ENCODE results near the gene ZNF618.

Gene ZNF618

DNA sequence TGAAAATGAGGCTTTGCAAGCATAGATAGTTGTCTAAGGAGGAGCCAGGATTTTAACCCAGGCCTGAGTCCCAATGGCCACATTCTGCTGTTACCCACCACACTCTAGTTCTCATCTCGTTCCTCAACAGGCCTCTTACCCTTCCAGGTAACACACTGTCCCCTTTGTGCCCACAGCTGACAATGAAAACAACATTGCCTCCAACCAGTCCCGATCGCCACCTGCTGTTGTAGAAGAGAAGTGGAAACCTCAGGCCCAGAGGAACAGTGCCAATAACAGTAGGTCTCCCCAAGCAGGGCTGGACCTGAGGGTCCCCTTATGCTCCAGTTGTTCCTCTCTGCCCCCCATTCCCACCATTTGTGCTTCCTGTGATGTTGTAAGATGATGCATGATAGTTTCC lies 171.6 kb downstream of the ZNF618 start:
- DNase-seq, result no peak

DNA sequence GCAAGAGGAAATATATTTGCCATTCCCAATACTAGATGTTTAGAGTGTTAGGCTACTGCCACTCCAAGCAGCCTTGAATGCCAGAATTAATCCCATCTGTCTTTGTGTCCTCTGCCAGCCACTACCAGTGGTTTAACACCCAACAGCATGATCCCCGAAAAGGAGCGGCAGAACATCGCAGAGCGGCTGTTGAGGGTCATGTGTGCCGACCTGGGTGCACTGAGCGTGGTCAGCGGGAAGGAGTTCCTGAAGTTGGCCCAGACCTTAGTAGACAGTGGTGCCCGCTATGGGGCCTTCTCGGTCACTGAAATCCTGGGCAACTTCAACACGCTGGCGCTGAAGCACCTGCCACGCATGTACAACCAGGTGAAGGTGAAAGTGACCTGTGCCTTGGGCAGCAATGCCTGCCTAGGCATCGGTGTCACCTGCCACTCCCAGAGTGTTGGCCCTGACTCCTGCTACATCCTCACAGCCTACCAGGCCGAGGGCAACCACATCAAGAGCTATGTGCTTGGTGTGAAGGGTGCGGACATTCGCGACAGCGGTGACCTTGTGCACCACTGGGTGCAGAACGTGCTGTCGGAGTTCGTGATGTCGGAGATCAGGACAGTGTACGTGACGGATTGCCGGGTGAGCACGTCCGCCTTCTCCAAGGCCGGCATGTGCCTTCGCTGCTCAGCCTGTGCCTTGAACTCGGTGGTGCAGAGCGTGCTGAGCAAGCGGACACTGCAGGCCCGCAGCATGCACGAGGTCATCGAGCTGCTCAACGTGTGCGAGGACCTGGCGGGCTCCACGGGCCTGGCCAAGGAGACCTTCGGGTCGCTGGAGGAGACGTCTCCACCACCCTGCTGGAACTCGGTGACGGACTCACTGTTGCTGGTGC lies 172.7 kb downstream of the ZNF618 start:
- DNase-seq, result no peak

DNA sequence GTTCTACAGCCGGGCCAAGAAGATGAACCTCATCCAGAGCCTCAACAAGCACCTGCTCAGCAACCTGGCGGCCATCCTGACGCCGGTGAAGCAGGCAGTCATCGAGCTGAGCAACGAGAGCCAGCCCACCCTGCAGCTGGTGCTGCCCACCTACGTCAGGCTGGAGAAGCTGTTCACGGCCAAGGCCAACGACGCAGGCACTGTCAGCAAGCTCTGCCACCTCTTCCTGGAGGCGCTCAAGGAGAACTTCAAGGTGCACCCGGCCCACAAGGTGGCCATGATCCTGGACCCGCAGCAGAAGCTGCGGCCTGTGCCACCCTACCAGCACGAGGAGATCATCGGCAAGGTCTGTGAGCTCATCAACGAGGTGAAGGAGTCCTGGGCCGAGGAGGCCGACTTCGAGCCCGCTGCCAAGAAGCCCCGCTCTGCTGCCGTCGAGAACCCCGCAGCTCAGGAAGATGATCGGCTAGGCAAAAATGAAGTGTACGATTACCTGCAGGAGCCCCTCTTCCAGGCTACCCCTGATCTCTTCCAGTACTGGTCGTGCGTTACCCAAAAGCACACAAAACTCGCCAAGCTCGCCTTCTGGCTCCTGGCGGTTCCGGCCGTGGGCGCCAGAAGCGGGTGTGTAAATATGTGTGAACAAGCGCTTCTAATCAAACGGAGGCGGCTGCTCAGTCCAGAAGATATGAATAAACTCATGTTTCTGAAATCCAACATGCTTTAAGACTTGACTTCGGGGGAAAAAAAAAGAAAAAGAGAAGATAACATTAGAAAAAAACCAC lies 173.5 kb downstream of the ZNF618 start:
- no peak for DNase-seq

DNA sequence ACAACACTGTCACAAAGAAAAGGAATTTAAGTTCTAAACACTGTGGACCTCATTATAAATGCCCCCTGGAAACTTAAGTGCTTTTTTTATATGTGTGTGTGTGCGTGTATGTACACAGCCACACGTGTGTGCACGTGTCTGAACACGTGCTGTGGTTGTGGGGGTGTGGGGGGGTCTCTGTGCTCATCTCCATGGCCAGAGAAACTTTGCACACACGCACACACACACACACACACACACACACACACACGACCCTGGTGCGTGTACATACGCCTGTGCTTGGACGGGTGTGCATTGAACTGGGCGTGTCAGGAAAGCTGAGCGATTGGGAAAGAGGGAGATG lies 174.1 kb downstream of the ZNF618 start:
- no peak for DNase-seq

DNA sequence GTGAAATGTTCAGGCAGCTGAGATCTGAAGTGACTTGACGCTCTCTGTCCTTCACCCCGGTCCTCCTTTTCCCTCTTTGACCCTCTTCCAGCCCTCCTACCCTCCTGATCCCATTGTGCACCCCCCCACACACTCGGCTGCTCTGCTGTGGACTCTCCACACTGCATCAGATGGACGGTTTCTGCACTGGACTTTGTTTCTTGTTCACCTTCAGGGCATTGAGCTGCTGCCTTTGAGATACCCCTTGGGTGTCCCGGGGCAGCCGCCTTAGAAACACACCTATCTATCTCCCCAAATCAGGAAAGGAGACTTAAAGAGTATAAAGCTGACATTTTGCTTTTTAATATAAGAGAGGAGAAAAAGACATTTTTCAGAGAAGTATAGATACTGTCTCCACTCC lies 174.5 kb downstream of the ZNF618 start:
- no peak for DNase-seq

DNA sequence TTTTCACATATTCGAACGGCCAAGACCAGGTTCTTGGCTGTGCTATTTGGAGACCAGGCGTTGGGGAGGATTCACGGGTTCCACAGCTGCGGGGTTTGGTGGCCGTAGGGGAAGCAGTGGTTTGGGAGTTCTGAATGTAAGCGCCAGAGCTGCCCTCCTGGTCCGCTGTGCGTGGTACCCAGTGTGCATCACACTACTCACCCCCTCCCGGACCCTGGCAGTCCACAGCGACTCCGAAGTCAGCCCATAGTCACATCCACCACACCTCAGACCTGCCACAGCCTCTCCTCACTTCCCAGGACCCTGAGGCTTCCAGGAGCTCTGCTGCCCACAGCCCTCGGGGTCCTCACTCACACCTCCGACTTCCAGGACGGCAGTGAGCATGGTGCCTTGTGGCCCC lies 175.2 kb downstream of the ZNF618 start:
- no peak for DNase-seq

DNA sequence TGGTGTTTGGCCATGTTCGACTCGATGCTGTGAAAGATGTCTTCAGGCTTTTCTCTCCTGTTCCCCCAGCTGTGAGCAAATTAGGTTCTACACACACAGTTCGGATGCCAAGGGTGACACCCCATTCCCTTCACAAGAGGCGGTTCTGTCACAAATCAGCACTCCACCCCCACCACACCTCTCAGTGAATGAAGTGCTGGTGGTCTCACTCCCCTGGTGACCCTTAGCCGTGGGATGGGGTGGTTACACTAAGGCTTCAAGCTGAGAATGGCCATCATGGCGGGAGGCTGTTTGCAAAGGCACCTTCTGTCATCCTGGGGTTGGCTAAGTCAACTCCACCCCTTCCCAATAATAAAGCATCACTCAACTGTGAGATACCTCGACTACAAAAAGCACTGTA lies 175.6 kb downstream of the ZNF618 start:
- DNase-seq, result no peak

DNA sequence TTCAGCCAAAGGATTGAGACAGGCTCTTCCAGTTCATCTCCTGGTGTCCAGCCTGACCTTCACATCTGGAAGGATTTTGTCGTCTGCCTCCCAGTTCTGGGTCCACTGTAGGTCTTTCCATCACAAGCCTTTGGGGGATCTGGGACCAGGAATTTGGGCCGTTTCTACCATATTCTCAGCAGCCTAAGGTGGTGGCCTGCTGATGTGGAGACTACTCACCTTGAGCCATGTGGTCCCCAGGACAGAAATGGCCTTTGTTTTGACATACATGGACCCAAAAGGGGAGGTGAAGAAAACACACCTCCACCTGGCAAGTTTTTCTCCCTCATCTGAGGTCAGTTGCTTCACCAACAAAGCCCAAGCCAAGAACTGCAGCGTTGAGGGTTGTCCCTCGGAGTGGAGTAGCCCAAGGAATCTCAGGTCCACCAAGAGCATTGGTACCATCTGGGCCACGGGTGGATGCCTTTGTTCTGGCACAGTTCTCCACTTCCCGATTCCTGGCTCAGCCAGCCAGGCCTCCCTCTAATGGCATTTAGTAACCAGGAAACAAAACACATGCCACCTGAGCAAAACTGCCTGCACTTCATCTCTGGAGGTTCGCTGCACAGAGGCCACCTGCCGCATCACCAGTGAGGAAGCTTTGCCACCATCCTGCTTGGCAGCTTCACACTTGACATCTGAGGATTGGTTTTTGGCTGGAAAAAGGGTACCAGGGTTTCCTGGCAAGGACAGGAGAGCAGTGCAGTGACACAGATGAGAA lies 177.3 kb downstream of the ZNF618 start:
- DNase-seq, result no peak

DNA sequence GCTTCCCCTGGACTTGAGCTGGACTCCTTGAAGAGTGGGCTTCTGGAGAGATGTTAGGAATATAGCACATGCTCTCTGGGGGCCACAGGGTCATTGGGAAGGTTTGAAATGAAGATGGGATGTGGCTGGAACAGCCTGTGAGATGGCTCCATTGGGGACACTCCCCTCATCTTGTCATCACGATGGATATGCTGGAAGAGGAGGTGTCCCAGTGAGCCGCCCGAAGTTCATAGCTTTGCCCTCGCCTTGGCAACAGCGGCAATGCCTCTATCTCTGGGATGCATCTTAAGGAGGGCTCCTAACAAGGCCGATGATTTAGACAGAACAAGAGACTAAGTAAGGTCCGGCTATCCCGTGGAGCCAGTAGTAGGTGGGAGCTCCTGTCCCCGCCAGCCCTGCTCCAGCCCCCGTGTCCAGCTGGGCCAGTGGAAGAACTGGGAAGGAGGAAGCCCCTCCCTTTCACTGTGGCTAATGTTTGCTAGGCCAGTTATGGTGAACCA lies 178.1 kb downstream of the ZNF618 start:
- no peak for DNase-seq

DNA sequence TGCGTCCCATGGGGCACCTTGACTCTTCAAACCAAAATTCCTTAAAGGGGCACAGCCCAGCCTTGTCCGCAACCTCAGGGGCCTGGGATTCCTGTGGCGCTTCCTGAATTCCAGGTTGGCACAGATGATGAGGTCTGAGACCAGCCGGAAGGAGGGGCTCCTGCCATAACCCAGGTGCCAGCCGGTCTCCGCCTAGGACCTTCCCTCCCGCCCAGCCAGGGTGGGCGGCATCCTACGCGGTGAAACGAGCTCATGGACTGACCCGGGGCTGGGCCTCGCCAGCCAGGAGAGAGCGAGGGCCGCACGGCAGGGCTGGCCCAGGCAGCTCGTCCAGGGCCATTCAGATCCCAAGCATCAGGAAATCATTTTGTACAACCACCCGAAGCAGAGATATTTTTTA lies 179.0 kb downstream of the ZNF618 start:
- no peak for DNase-seq

DNA sequence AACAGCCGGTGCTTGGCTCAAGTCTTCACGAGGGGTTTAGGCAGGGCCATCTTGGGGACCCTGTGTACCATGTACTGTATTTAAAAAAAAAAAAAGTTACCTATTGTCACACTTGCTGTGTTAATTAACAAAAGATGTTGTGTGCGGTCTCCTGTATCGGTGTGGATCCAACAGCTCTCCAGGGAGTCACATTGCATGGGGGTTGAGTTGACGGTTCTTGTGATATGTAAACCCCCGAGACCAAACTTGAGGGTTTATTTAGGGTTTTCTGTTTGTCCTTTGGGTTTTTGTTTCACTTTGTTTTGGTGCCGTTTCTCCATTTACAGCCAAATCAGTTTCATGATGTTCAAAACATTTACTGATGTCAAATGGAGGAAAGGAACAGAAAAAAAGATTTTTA lies 179.8 kb downstream of the ZNF618 start:
- DNase-seq, result no peak

DNA sequence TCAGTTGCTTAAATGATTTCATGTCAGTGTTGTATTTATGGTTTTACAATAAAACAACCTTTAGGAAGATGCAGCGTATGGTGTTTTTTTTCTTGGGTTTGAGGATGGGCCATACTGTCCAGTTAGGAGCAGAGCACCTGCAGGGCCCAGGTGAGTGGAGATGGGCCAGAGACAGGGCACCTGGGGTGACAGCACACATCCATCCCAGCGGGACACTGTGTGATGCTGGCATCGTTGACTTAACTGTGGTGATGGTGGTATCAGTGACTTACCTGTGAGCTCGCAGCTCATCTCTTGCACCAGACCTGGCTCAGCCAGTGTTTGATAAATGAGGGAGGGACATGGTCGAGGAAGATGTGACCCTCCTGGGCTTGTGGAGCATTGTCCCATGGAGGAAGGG lies 180.4 kb downstream of the ZNF618 start:
- no peak for DNase-seq

DNA sequence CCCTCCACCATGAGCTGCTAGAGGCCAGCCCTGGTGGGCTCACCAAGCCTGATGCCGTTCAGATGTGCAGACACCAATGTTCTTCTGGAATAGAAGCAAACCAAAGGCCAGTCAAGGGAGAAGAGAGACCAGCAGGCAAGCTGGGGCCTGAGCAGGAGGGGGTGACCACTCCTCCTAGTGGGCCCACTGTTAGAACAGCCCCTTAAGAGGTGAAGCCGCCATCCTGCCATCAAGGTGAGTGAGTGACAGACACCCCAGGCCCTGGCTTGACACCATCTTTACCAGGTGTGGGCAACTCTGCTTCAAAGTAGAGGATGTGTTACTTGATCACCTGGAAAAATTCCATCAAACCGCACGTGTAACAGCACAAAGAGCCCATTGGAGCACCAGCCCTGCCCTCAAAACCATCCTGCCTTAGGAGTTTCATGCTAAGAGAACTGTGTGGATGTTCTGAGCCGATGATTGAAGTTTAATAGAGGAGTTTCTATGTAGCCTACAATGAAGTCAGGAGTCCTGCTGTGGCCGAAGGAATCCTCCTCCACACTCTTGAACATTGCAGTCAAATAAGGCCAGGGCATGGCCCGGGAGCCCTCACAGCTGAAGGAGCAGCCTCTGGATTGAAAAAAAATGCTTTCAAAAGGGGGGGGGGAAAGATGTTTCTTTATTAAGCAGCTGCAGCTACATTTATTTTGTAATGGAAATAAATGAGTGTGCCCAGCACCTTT lies 181.2 kb downstream of the ZNF618 start:
- no peak for DNase-seq

DNA sequence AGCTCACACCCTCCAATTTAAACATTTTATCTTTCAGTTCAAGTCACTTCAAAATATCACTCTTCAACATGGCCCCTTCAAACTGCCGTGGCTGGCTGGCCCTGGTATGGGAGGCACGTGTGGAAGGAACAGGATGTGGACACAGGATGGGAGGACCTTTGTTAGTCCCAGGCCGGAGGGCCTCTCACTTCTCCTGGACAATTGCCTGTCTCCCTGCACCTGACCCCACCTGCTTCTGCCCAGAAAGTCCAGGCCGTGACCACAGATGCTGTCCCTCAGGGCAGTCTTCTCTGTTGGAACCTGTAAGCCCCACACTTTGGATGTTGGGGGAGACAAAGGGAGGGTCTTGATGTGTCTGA lies 182.6 kb downstream of the ZNF618 start:
- DNase-seq, result no peak

DNA sequence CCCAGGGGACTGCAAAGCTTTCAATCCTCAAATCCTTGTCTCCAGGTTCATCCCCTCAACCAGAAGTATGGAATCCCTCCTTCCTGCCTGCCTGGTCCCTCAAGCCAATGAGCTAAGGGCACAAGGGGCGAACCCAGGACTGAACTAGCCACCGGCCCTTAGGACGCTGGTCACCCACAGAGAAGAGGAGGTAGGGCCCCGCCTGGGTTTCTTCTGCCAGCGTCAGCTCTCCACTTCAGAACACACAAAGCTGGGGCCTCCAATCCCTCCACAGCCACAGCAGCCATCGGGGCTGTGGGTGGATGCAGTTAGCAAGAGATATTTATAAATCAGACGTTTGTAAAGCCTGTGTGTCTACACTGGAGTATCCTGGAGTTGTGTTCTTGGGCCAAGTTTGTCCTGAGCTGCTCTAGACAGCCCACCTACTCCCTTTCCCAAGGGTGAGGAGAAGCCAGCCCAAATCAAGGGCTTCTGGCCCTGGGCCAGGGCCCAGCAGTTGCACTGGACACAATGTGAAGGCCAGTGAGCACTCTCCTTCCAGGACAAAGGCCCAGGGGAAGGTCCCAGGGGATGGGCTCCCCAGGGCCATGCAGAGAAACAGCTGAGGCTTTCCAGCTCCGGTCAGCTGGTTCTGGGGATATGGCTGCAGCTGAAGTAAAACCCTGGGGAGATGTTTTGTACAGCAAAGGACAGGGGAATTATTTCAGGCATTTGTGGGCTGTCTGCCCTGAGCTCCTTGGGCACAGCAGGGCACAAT lies 183.1 kb downstream of the ZNF618 start:
- no peak for DNase-seq

DNA sequence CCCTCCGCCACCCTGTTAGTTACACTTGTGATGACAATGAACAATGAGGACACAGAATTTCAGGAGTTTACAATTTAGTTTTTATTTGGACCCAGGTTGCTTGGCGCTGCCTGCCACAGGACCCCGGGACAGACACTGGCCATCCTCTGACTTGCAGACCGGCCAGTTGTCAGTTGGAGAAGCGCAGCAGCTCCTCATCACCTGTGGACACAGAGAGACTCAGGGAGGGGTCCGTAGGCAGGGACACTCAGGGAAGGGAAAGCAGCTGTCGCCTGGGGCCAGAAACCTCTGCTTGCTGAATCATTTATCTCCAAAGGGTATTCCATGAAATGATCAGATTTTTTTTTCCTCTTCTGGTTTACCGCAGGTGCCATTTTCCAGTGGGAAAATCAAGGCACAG lies 184.0 kb downstream of the ZNF618 start:
- DNase-seq, result no peak

DNA sequence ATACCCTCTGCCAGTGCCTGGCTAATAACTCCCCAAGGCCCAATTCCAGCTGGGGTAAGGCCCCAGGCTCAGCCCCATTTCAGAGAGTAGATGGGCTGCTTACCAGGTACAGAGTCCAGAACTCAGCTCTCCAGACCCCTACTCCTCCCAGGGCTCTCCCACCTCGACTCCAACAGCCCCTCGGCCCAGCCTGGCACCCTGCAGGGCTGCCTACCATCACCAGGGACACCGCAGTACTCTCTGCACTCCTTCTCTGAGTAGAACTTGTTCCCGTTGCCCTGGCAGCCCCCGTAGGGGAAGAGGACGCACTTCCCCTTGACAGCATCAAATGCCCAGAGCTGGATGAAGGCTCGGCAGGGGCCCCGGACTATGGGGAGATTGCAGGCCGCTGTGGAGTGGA lies 184.6 kb downstream of the ZNF618 start:
- no peak for DNase-seq

DNA sequence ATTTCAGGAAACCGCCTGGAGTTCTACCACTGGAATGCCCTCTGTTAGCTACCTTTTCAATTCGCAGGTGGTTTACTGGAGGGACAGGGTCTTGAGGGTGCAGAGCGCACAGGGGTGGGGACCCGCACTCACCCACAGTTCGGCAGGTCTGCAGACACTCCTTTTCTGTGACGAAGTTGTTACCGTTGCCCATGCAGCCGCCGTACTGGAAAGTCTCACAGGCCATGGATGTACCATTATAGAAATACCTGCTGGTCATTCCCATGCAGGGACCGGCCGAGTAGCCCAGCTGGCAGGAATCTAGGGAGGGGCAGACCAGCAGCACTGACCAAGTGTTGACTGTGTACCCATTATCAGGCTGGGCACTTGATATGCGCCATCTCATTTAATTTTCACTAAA lies 185.2 kb downstream of the ZNF618 start:
- DNase-seq, result no peak

DNA sequence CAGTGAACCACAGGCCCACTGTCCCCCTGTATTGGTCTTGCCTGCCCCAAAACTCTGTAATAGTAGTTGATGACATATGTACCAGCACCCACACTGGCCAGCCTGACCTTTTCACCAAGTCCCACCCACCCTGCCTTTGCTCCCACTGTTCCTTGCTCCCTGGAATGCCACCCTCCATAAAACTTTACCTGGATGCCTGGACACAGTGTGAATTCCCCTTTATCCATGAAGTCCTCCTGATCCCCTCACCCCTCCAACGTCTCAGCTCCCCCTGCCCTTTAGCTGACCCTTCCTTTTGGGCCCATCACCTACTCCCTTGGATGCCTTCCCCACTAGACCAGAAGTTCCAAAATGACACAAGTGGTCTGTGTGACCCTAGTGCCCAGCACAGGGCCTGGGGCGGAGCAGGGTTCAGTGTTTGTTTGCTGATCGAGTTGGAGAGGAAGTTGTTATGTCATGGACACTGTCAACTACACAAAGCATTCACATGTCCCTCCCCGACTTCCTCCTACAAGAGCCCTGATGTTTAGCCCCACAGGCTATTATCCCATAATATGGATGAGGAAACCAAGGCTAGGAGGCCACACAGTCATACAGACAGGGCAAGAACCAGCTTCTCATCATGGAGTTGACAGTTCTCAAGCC lies 185.8 kb downstream of the ZNF618 start:
- DNase-seq, result no peak

DNA sequence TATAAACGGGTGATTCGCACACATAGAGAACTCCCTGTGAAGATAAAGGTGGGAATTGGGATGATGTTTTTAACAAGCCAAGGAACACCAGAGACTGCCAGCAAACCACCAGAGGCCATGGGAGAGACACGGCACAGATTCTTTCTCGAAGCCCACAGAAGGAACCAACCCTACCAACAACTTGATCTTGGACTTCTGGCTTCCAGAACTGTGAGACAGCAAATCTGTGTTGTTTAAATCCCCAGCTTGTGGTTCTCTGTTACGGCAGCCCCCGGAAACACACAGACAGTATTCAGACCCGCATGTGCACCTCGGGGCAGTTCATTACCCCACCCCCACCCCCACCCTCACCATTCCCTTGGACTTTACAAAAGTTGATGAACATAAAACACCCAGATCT lies 189.2 kb downstream of the ZNF618 start:
- no peak for DNase-seq

DNA sequence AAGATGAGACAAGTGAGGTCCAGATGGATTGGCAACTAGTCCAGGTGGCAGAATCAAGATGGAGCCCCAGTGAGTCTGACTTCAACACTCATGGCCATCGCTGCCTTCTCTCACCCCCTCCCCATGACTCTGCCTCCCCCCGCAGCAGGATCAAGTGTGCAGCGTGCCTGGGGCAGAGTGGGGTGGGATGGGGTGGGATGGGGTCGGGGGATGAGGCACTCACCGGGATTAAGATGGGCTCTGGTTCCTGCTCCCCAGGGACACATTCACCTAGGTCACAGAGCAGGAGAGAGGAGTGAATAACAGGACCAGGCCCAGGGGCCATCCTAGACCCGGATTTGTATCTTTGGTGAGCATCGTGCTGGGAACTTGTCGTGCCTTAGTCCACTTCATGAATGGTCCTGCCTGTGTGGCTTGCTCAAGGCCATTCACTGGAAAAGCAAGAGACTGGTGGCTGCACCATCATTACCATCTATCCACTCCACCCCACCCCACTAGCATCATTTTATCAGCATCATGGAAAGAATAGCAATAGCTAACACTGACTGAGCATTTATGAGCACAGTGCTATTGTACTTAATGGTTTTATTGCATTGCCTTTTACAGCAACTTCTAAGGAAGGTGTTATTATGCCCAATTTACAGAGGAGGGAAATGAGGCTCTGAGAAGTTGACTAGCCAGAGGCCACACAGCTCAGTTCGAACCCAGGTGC lies 193.5 kb downstream of the ZNF618 start:
- DNase-seq, result no peak
